ENCODE data around the gene GRIN2A.

The GRIN2A gene

GRCh38 chr16:9860876-9861275 is 321.4 kb downstream of the GRIN2A start:
- no peak for DNase-seq (ENCODE audit: low read depth in 2 of 2)

GRCh38 chr16:9859701-9860327 is 322.4 kb downstream of the GRIN2A start:
- no peak for DNase-seq (ENCODE audit: low read depth in 2 of 2)

DNA sequence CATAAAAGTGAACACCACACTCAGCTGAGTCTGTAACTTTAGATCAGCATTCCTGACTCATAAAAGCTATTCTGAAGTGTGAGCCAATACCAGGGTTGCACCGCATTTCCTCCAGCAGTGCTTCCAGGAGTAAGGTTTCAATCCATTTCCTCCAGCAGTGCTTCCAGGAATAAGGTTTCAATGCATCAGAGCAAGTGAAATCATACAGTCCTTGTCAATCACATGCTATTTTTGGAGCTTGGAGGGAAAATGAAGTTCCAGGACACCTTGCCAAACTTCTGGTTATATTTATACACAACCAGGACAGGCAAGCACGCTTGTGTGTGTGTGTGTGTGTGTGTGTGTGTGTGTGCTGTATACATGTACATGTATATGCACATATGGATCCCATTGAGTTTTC is 327.6 kb downstream of the GRIN2A start:
- no peak for DNase-seq (ENCODE audit: low read depth in 2 of 2)

DNA sequence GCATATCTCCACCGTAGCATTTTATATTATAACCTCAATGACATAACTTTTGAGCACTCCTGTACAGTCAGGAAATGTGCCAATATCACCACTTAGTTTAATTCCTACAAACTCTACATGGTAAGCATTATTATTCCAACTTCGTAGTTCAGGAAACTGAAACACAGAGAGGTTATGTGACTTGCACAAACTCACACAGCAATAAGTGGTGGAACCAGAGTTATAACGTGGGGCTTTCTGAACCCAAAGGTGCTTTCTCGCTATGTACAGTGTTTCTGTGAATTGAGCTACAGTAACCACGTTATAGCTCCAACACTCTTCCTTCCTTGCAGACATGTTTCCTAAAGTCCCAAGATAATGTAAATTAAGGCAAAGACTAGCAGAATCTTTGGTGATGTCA is 330.2 kb downstream of the GRIN2A start:
- no peak for DNase-seq (ENCODE audit: low read depth in 2 of 2)

DNA sequence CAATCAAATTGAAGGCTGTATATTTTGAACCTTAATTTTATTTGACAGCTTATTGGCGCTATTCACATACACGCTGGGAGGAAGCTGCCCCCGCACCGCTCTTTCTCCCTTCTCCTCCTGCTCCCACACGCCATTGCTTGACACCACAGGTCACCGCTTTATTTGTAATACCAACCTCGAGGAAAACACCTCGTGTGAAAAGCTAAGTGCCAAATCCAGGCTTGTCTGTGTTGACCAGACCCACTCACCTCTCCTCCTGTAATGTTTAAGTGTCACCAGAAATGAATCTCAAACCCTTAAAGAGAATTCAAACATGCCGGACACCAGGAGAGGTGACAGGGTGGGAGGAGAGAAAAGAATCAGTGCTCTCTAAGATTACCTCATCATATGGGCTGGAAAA is 331.4 kb downstream of the GRIN2A start:
- no peak for DNase-seq (ENCODE audit: low read depth in 2 of 2)

GRCh38 chr16:9849697-9850245 is 332.5 kb downstream of the GRIN2A start:
- DNase-seq (ENCODE audit: low read depth in 2 of 2) = no peak

DNA sequence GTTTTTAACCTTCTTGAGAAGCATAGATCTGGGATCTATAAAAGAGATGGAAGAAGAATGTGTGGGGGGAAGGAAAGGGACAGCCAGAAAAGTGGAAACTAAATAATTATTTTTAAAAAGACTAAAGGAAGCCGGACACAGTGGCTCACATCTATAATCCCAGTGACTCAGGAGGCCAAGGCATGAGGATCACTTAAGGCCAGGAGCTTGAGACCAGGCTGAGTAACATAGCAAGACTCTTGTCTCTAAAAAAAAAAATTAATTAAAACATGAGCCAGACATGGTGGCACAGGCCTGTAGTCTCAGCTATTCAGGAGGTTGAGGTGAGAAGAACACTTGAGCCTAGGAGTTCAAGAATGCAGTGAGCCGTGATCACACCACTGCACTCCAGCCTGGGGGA is 335.1 kb downstream of the GRIN2A start:
- no peak for DNase-seq (ENCODE audit: low read depth in 2 of 2)

DNA sequence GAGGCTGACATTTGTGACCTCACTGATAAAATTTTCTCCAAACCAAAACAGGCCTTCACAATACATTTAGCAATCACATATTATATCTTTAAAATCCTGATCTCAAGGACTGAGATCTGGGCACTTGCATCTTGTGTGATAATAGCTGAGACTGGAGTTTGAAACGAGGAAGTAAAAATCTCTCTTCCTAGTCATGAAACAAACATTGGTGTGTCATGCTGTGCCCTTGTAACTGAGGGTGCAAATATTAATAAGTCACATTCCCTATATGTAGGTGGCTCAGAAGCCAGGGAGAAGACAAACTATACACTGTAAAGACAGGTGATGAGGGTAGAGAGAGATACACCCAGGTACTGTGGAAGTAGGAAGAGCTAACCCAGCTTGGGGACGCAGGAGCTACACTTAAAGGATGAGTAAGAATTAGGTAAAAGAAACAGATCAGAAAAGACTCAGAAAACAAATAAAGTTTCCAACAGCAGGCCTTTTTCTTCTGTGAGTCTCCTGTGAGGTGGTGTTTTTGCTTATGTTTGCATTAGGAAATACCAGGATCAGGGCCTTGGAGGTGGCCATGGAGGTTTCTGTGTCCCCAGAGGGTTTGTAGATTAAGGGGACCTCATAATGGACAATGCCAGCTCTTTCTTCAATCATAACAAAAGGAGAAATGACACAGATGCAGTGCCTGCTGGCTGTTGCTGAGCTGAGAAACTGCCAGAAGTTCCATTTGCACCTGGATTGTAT is 335.7 kb downstream of the GRIN2A start:
- DNase-seq (ENCODE audit: low read depth in 2 of 2) = no peak

- no peak for DNase-seq (ENCODE audit: low read depth in 2 of 2)
Observed at GRCh38 chr16:9845661-9846361, 336.4 kb downstream of the GRIN2A start.

GRCh38 chr16:9844361-9844760 is 337.9 kb downstream of the GRIN2A start:
- no peak for DNase-seq (ENCODE audit: low read depth in 2 of 2)

GRCh38 chr16:9843424-9844018 is 338.7 kb downstream of the GRIN2A start:
- no peak for DNase-seq (ENCODE audit: low read depth in 2 of 2)

GRCh38 chr16:9840761-9841665 is 341.2 kb downstream of the GRIN2A start:
- DNase-seq (ENCODE audit: low read depth in 2 of 2) = no peak

DNA sequence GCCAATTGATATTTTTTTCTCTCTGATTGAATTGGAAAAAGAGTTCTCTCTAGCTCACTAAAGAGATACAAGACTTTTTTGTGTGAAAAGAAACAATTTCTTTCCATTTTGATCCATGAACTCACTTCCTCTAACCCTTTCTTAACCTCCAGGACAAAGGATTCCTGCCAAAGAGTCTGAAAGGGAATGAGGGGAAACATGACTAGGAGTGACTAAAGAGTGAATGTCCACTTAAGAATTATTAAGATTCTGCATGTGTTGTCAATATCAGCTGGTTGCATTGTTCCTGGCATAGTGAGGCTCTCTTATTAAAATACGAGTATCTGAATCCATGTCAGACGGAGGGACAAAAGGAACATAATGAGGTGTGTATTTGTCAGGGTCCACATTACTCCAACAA is 344.7 kb downstream of the GRIN2A start:
- no peak for DNase-seq (ENCODE audit: low read depth in 2 of 2)

- DNase-seq (ENCODE audit: low read depth in 2 of 2) = no peak
Observed at GRCh38 chr16:9836118-9836736, 346.0 kb downstream of the GRIN2A start.

GRCh38 chr16:9827062-9827752 is 355.0 kb downstream of the GRIN2A start:
- DNase-seq (ENCODE audit: low read depth in 2 of 2) = no peak

DNA sequence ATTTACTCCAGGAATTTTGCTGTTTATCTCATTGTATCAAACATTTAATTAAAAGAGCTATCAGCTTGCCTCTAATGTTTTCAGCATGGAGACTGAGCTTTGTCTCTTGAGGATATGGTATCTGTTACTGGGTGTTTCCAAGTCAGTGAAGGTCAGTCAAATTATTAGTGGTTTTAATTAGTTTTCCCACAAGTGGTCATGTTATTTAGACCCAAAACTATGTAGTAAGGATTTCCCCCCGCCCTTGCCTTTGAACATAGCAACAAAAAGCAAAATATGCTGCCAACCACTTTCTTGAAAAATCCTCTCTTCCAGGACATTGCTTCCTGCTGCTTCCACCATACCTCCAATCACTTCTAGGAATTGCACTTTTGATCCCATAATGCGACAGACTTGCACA is 355.6 kb downstream of the GRIN2A start:
- no peak for DNase-seq (ENCODE audit: low read depth in 2 of 2)

- no peak for DNase-seq (ENCODE audit: low read depth in 2 of 2)
Observed at GRCh38 chr16:9824200-9825068, 357.8 kb downstream of the GRIN2A start.

DNA sequence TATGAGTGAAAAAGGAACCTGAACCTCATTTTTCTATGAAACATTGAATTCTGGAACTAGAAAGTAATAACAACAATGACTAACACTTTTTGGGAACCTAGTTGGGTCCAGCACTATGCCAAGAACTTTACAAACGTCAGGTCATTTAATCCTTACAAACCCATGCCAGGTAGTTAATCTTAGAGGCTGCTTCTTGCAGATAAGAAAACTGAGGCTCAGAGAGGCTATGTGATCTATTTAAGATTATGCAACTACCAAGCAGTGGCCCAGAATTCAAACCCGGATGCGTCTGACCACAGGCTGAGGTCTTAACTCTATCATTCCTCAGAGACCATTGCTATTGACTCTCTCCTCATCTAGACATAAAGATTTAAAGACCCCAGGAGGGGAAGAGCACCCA is 358.7 kb downstream of the GRIN2A start:
- no peak for DNase-seq (ENCODE audit: low read depth in 2 of 2)

DNA sequence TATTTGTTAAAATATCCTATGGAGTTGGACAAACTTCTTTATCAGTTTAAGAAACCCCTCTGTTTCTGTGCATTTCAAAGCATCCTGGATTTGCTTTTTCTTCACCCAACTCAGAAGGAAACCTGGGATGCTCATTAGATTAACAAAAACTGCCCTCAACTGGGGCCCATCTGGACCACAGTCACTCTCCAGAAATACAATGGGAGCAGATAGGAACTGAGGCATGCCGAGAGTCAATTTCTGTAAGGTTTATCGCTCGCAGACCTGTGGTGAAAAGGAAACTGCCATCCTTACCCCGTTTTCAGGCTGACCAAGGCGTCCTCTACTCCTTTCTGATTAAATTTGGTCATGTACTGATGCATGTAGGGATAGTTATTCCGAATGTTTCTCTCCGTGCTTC is 360.3 kb downstream of the GRIN2A start:
- no peak for DNase-seq (ENCODE audit: low read depth in 2 of 2)
